GM23338 (cell line): Measurements from ENCODE around the gene NOXA1. TPM values are rescaled to one million over a fixed set of nuclear protein-coding genes. Genes with fewer than 3 reads are reported as not detected.

Experiments used
- ATAC-seq: fragments of 200-7000 bp; cut with Tn5 transposase; 3 replicates; pipeline ENCODE4 v1.9.1; 2020
- DNase-seq: peaks from one replicate; pipeline ENCODE4 v3.0.0-alpha.2; 2015; ENCODE audit warnings: low spot score
- H2AFZ ChIP-seq: fragments of 200-600 bp; sonication (generic); 2 replicates; pipeline ENCODE4 v1.8.0; 2016; ENCODE audit warnings: antibody characterized with exemption, mild to moderate bottlenecking, moderate library complexity
- H3F3A ChIP-seq: fragments of 200-600 bp; sonication (generic); replicated peaks from 2 replicates; pipeline ENCODE4 v1.8.0; 2017; ENCODE audit warnings: antibody characterized with exemption, mixed run types, low read depth
- H3K27ac ChIP-seq: fragments of 200-600 bp; sonication (generic); 2 replicates; pipeline ENCODE4 v1.6.1; 2016; ENCODE audit warnings: low read depth
- H3K27me3 ChIP-seq: fragments of 200-600 bp; sonication (generic); 2 replicates; pipeline ENCODE4 v1.8.0; 2016; ENCODE audit warnings: mild to moderate bottlenecking, mixed run types, moderate library complexity; ENCODE audit not compliant: insufficient read depth
- H3K36me3 ChIP-seq: fragments of 200-600 bp; sonication (generic); 2 replicates; pipeline ENCODE4 v1.8.0; 2016; ENCODE audit warnings: mild to moderate bottlenecking; ENCODE audit not compliant: insufficient read depth
- H3K4me1 ChIP-seq: fragments of 200-600 bp; sonication (generic); 2 replicates; pipeline ENCODE4 v1.8.0; 2016; ENCODE audit warnings: mild to moderate bottlenecking, moderate library complexity; ENCODE audit not compliant: insufficient read depth
- H3K4me2 ChIP-seq: fragments of 200-600 bp; sonication (generic); 2 replicates; pipeline ENCODE4 v1.7.1; 2017; ENCODE audit warnings: mixed run types
- H3K4me3 ChIP-seq: fragments of 200-600 bp; sonication (generic); 2 replicates; pipeline ENCODE4 v1.6.1; 2016; ENCODE audit warnings: mixed run types
- H3K79me2 ChIP-seq: fragments of 200-600 bp; sonication (generic); replicated peaks from 2 replicates; pipeline ENCODE4 v1.8.0; 2017; ENCODE audit warnings: mild to moderate bottlenecking; ENCODE audit not compliant: insufficient read depth
- H3K9me2 ChIP-seq: fragments of 200-600 bp; sonication (generic); 2 replicates; pipeline ENCODE4 v1.8.0; 2017; ENCODE audit not compliant: insufficient read depth
- H4K20me1 ChIP-seq: fragments of 200-600 bp; sonication (generic); replicated peaks from 2 replicates; pipeline ENCODE4 v1.8.0; 2017; ENCODE audit warnings: mild to moderate bottlenecking; ENCODE audit not compliant: insufficient read depth
- H3K27ac Mint-ChIP-seq: 2 replicates; pipeline ENCODE4 v1.8.0; 2020; ENCODE audit warnings: inconsistent platforms, mild to moderate bottlenecking, moderate library complexity, mixed read lengths
- H3K27me3 Mint-ChIP-seq: 3 replicates; pipeline ENCODE4 v1.8.0; 2022; ENCODE audit warnings: low read depth, mild to moderate bottlenecking, moderate library complexity, mixed read lengths, inconsistent platforms; ENCODE audit not compliant: insufficient read depth, poor library complexity
- H3K36me3 Mint-ChIP-seq: 3 replicates; pipeline ENCODE4 v1.8.0; 2021; ENCODE audit warnings: low read depth, mild to moderate bottlenecking, inconsistent platforms, moderate library complexity, mixed read lengths
- H3K4me1 Mint-ChIP-seq: 3 replicates; pipeline ENCODE4 v1.8.0; 2020; ENCODE audit warnings: mild to moderate bottlenecking, inconsistent platforms, mixed read lengths
- H3K4me3 Mint-ChIP-seq: 3 replicates; pipeline ENCODE4 v1.8.0; 2021; ENCODE audit warnings: moderate library complexity, mild to moderate bottlenecking, inconsistent platforms, mixed read lengths
- H3K9me3 Mint-ChIP-seq: 3 replicates; pipeline ENCODE4 v1.8.0; 2020; ENCODE audit warnings: moderate library complexity, mild to moderate bottlenecking, inconsistent platforms, mixed read lengths
- ETS1 ChIP-seq: IDR thresholded peaks from 2 replicates; pipeline ENCODE4 v1.6.1; 2016; ENCODE audit warnings: antibody characterized with exemption
- EZH2 ChIP-seq: fragments of 200-600 bp; sonication (generic); IDR thresholded peaks from one replicate; pipeline ENCODE4 v1.8.0; 2017; ENCODE audit warnings: antibody characterized with exemption, mild to moderate bottlenecking, low read depth; ENCODE audit not compliant: unreplicated experiment
- JUNB ChIP-seq: IDR thresholded peaks from one replicate; pipeline ENCODE4 v1.6.1; 2016; ENCODE audit warnings: antibody characterized with exemption; ENCODE audit not compliant: unreplicated experiment
- STAT1 ChIP-seq: IDR thresholded peaks from one replicate; pipeline ENCODE4 v1.6.1; 2016; ENCODE audit warnings: antibody characterized with exemption; ENCODE audit not compliant: unreplicated experiment
- ZNF114 ChIP-seq: fragments of 250-450 bp; sonication (Bioruptor Pico); IDR thresholded peaks from 2 replicates; pipeline ENCODE4 v1.5.0; 2020; ENCODE audit warnings: mild to moderate bottlenecking, moderate library complexity
- ZNF331 ChIP-seq: fragments of 250-450 bp; sonication (Bioruptor Pico); IDR thresholded peaks from 2 replicates; pipeline ENCODE4 v1.5.0; 2020; ENCODE audit warnings: low read depth, mild to moderate bottlenecking, moderate library complexity
- polyA plus RNA-seq: library from polyadenylated mRNA; unstranded; fragments of >200 nt; fragmentation: Nextera tagmentation; extraction: Ambion mirVana; gene quantifications from 2 replicates; pipeline ENCODE4 v1.2.1, GENCODE V29; 2016
- total RNA-seq: library from RNA; depleted of rRNA; stranded (reverse); fragments of >200 nt; shearing (Covaris generic); gene quantifications from 2 replicates; pipeline ENCODE4 v1.2.3, GENCODE V29; 2014
- TF ChIP-seq, protein P1 (sequence below): IDR thresholded peaks from one replicate; pipeline ENCODE4 v1.6.1; 2018; ENCODE audit warnings: antibody characterized with exemption; ENCODE audit not compliant: unreplicated experiment
- TF ChIP-seq, protein P2 (sequence below), 2 experiments: fragments of 200-600 bp in 1 of 2; sonication (generic) in 1 of 2; conservative IDR thresholded peaks; 2 replicates each; pipeline versions ENCODE4 v1.5.1 to v1.6.1; 2016 to 2017; ENCODE audit warnings: antibody characterized with exemption in 2 of 2, low read depth in 2 of 2, mild to moderate bottlenecking in 2 of 2, moderate library complexity in 1 of 2

The NOXA1 gene
- total and polyA plus RNA-seq, 2 experiments from 2014 or later: 0.59 to 0.68 TPM

DNA sequence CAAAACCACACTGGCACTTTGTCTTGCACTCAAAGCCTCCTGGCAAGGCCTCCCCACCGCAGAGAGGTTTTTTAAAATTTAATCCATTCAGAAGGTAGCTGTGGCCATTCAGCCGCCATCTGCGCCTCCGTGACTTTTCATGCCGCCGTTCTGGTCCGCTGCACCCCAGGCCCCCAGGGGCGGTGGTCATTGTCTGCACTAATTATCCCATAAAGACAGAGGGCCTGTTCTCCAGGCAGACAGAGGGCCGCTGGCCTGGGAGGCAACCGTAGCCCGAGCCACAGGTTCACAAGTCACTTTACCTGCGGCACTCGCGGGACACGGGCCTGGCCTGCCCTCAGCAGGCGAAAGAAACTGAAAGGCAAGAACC lies 49.6 kb upstream of the NOXA1 start:
- no peaks in the 10 kb centered on the region for H3K4me1 ChIP-seq
- H3K36me3 Mint-ChIP-seq: peaks cover 4% of the 10 kb centered on the region; the same call in 1 of the 3 replicates
- no peak overlapping the region for H3K4me3 ChIP-seq
- H3K9me3 Mint-ChIP-seq: peaks cover 11% of the 10 kb centered on the region
- no peak overlapping the region for H3K4me2 ChIP-seq
- DNase-seq (no peak), ATAC-seq (no peak)
- no peaks in the 10 kb centered on the region for H3K79me2 ChIP-seq
- H3K27ac ChIP-seq: no peak overlapping the region
- H3K36me3 ChIP-seq: no peaks in the 10 kb centered on the region
- H3K4me1 Mint-ChIP-seq: no peaks in the 10 kb centered on the region
- H3K27ac Mint-ChIP-seq: no peak overlapping the region
- H2AFZ ChIP-seq: no peak overlapping the region
- H3K9me2 ChIP-seq: no peaks in the 10 kb centered on the region
- TF ChIP-seq EZH2: no peak
- no peak overlapping the region for H3K4me3 Mint-ChIP-seq
- no peaks in the 10 kb centered on the region for H4K20me1 ChIP-seq
- peaks cover 7% of the 10 kb centered on the region for H3K27me3 Mint-ChIP-seq
- peaks cover 4% of the 10 kb centered on the region for H3K27me3 ChIP-seq
- H3F3A ChIP-seq: no peaks in the 10 kb centered on the region

GRCh38 chr9:137374131-137374845 lies 48.9 kb upstream of the NOXA1 start:
- Histone ChIP-seq H3K4me1 (no peaks in the 10 kb centered on the region), H3K27me3 (peaks cover 4% of the 10 kb centered on the region), H3K4me2 (no peak overlapping the region), H3K79me2 (no peaks in the 10 kb centered on the region), H3K36me3 (no peaks in the 10 kb centered on the region), H3K9me2 (no peaks in the 10 kb centered on the region), H2AFZ (no peak overlapping the region), H3K4me3 (no peak overlapping the region), H3K27ac (no peak overlapping the region), H3F3A (no peaks in the 10 kb centered on the region), H4K20me1 (no peaks in the 10 kb centered on the region)
- no peak for DNase-seq
- H3K36me3 Mint-ChIP-seq: peaks cover 5% of the 10 kb centered on the region; the same call in 1 of the 3 replicates
- H3K27me3 Mint-ChIP-seq: peaks cover 7% of the 10 kb centered on the region
- peaks cover 12% of the 10 kb centered on the region for H3K9me3 Mint-ChIP-seq
- H3K27ac Mint-ChIP-seq: no peak overlapping the region
- TF ChIP-seq STAT1: no peak
- TF ChIP-seq ETS1: no peak
- no peak for TF ChIP-seq ZNF331 (CRISPR knock-in tag)
- TF ChIP-seq, protein P1, sequence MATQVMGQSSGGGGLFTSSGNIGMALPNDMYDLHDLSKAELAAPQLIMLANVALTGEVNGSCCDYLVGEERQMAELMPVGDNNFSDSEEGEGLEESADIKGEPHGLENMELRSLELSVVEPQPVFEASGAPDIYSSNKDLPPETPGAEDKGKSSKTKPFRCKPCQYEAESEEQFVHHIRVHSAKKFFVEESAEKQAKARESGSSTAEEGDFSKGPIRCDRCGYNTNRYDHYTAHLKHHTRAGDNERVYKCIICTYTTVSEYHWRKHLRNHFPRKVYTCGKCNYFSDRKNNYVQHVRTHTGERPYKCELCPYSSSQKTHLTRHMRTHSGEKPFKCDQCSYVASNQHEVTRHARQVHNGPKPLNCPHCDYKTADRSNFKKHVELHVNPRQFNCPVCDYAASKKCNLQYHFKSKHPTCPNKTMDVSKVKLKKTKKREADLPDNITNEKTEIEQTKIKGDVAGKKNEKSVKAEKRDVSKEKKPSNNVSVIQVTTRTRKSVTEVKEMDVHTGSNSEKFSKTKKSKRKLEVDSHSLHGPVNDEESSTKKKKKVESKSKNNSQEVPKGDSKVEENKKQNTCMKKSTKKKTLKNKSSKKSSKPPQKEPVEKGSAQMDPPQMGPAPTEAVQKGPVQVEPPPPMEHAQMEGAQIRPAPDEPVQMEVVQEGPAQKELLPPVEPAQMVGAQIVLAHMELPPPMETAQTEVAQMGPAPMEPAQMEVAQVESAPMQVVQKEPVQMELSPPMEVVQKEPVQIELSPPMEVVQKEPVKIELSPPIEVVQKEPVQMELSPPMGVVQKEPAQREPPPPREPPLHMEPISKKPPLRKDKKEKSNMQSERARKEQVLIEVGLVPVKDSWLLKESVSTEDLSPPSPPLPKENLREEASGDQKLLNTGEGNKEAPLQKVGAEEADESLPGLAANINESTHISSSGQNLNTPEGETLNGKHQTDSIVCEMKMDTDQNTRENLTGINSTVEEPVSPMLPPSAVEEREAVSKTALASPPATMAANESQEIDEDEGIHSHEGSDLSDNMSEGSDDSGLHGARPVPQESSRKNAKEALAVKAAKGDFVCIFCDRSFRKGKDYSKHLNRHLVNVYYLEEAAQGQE: no peak
- TF ChIP-seq, protein P2, sequence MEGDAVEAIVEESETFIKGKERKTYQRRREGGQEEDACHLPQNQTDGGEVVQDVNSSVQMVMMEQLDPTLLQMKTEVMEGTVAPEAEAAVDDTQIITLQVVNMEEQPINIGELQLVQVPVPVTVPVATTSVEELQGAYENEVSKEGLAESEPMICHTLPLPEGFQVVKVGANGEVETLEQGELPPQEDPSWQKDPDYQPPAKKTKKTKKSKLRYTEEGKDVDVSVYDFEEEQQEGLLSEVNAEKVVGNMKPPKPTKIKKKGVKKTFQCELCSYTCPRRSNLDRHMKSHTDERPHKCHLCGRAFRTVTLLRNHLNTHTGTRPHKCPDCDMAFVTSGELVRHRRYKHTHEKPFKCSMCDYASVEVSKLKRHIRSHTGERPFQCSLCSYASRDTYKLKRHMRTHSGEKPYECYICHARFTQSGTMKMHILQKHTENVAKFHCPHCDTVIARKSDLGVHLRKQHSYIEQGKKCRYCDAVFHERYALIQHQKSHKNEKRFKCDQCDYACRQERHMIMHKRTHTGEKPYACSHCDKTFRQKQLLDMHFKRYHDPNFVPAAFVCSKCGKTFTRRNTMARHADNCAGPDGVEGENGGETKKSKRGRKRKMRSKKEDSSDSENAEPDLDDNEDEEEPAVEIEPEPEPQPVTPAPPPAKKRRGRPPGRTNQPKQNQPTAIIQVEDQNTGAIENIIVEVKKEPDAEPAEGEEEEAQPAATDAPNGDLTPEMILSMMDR (conservative IDR thresholded peaks at IDR 0.05; ENCODE audit: low read depth in 2 of 2): no peak
- no peak for TF ChIP-seq JUNB
- TF ChIP-seq ZNF114 (CRISPR knock-in tag): no peak
- H3K4me3 Mint-ChIP-seq: no peak overlapping the region
- no peaks in the 10 kb centered on the region for H3K4me1 Mint-ChIP-seq
- ATAC-seq: no peak
